Endothelial cell of umbilical vein (primary cell): Measurements from ENCODE around the gene DCUN1D2. TPM values are rescaled to one million over a fixed set of nuclear protein-coding genes. Genes with fewer than 3 reads are reported as not detected.

Source experiments
- BruUV-seq: library from RNA; stranded (reverse); fragments of 400-500 nt; replicated peaks from 2 replicates; lab custom pipeline; 2021; lab: Mats Ljungman, UMichigan
- CTCF ChIA-PET: fragments of 300-600, 350-600 bp; sonication (Branson Sonifier 250); formaldehyde crosslinking; loops from one replicate; lab custom pipeline; 2021; ENCODE audit warnings: antibody characterized with exemption, inconsistent platforms; lab: Charles Lee
- POLR2A ChIA-PET: fragments of 300-600, 350-600 bp; sonication (Branson Sonifier 250); formaldehyde crosslinking; loops from one replicate; lab custom pipeline; 2021; ENCODE audit warnings: antibody characterized with exemption, inconsistent platforms; lab: Charles Lee
- DNase-seq: peaks from one replicate; pipeline ENCODE4 v3.0.0-alpha.2; 2011; ENCODE audit warnings: low read depth, low spot score
- FAIRE-seq: peaks from 2 replicates; lab custom pipeline; 2011; peaks lifted over from hg19 to GRCh38; lab: Jason Lieb, UNC
- H2AFZ ChIP-seq: 2 replicates; pipeline ENCODE4 v1.6.0; 2012; ENCODE audit warnings: low read depth, low read length, control low read depth, inconsistent platforms
- H3K27ac ChIP-seq: 2 replicates; pipeline ENCODE4 v1.5.1; 2011; ENCODE audit warnings: low read depth, mild to moderate bottlenecking, control low read depth, low read length, moderate library complexity; ENCODE audit not compliant: insufficient read depth
- H3K27me3 ChIP-seq, 2 experiments: 2 replicates each; pipeline versions ENCODE4 v1.6.0 to v1.6.1; 2011; ENCODE audit warnings: low read length in 2 of 2, mixed read lengths in 1 of 2; ENCODE audit not compliant: control insufficient read depth in 2 of 2, insufficient read depth in 2 of 2
- H3K36me3 ChIP-seq, 2 experiments: 2 replicates in 1 of 2; 3 replicates in 1 of 2; pipeline ENCODE4 v1.5.1; 2011; ENCODE audit warnings: low read length in 2 of 2, mild to moderate bottlenecking in 1 of 2, moderate library complexity in 1 of 2; ENCODE audit not compliant: control insufficient read depth in 2 of 2, insufficient read depth in 2 of 2; ENCODE audit errors: extremely low read depth in 1 of 2
- H3K4me1 ChIP-seq: 3 replicates; pipeline ENCODE4 v1.5.1; 2011; ENCODE audit warnings: mild to moderate bottlenecking, low read length; ENCODE audit not compliant: control insufficient read depth, insufficient read depth; ENCODE audit errors: extremely low read depth
- H3K4me2 ChIP-seq: 2 replicates; pipeline ENCODE4 v1.6.1; 2011; ENCODE audit warnings: low read length, control low read depth, mixed read lengths; ENCODE audit not compliant: insufficient read depth
- H3K4me3 ChIP-seq, 3 experiments: fragments of 200-600 bp in 1 of 3; sonication (generic), shearing (Covaris generic) in 1 of 3; replicated peaks in 1 of 3; 2 replicates each; pipeline ENCODE4 v1.5.1; 2011 to 2016; ENCODE audit warnings: control low read depth in 3 of 3, low read length in 3 of 3, mild to moderate bottlenecking in 2 of 3, inconsistent platforms in 1 of 3, low read depth in 1 of 3, moderate library complexity in 1 of 3; ENCODE audit not compliant: insufficient read depth in 1 of 3
- H3K79me2 ChIP-seq: 2 replicates; pipeline ENCODE4 v1.6.0; 2012; ENCODE audit warnings: low read length, inconsistent platforms; ENCODE audit not compliant: control insufficient read depth, insufficient read depth
- H3K9ac ChIP-seq: replicated peaks from 2 replicates; pipeline ENCODE3; 2011; ENCODE audit warnings: low read length, control low read depth; ENCODE audit not compliant: insufficient read depth; ENCODE audit errors: extremely low read depth
- H3K9me1 ChIP-seq: replicated peaks from 3 replicates; pipeline ENCODE4 v1.6.0; 2011; ENCODE audit warnings: mild to moderate bottlenecking, low read length; ENCODE audit not compliant: control insufficient read depth, insufficient read depth; ENCODE audit errors: extremely low read depth
- H3K9me3 ChIP-seq: replicated peaks from 2 replicates; pipeline ENCODE4 v1.5.1; 2012; ENCODE audit warnings: low read length, inconsistent platforms; ENCODE audit not compliant: control insufficient read depth, insufficient read depth
- H4K20me1 ChIP-seq: replicated peaks from 2 replicates; pipeline ENCODE3; 2011; ENCODE audit warnings: mild to moderate bottlenecking, low read length; ENCODE audit not compliant: control insufficient read depth, insufficient read depth; ENCODE audit errors: extremely low read depth
- CTCF ChIP-seq, 2 donors: IDR thresholded peaks; 1 replicate in 1 of 2; 2 replicates in 1 of 2; pipeline ENCODE4 v1.5.1; 2011; ENCODE audit warnings: low read length in 2 of 2, mild to moderate bottlenecking in 2 of 2, moderate library complexity in 2 of 2, control low read depth in 1 of 2, inconsistent platforms in 1 of 2, low read depth in 1 of 2; ENCODE audit not compliant: insufficient read depth in 1 of 2; ENCODE audit errors: extremely low read depth in 1 of 2
- FOS ChIP-seq: IDR thresholded peaks from 2 replicates; pipeline ENCODE4 v1.6.1; 2011; ENCODE audit warnings: mild to moderate bottlenecking, low read length, moderate library complexity, borderline replicate concordance; ENCODE audit not compliant: insufficient read depth
- JUN ChIP-seq: IDR thresholded peaks from 2 replicates; pipeline ENCODE4 v1.6.1; 2011; ENCODE audit warnings: borderline replicate concordance, low read depth; ENCODE audit not compliant: insufficient read length, insufficient read depth
- MYC ChIP-seq: IDR thresholded peaks from one replicate; pipeline ENCODE4 v1.6.1; 2011; ENCODE audit warnings: mild to moderate bottlenecking, low read depth, low read length
- POLR2A ChIP-seq: IDR thresholded peaks from 2 replicates; pipeline ENCODE4 v1.6.1; 2012; ENCODE audit warnings: low read depth, mild to moderate bottlenecking, control low read depth, low read length
- POLR2AphosphoS5 ChIP-seq: IDR thresholded peaks from 2 replicates; pipeline ENCODE4 v1.6.1; 2012; ENCODE audit warnings: low read depth, mild to moderate bottlenecking, control low read depth, low read length, moderate library complexity; ENCODE audit not compliant: insufficient read depth
- dilution Hi-C: fragments of 300-500 bp; cut with MboI; formaldehyde crosslinking; loops from one replicate; pipeline ENCODE4 v1.15.0; 2019; ENCODE audit warnings: low sequenced_read_pairs; ENCODE audit not compliant: extremely low pct_ligation_motif_present
- intact Hi-C: fragments of 100-400 bp; cut with micrococcal nuclease; formaldehyde crosslinking; loops from one replicate; pipeline ENCODE4 v1.10.0; 2022
- polyA plus RNA-seq, 4 experiments: library from polyadenylated mRNA; depleted of rRNA in 3 of 4; stranded (reverse) in 3 of 4; unstranded in 1 of 4; fragments of >200 nt; gene quantifications; 2 replicates each; pipeline versions ENCODE4 v1.2.1 to v1.2.3, GENCODE V29; 2011 to 2012; ENCODE audit warnings: missing spikeins in 1 of 4
- total RNA-seq: library from RNA; stranded (reverse); gene quantifications from 2 replicates; pipeline ENCODE4 v1.2.3, GENCODE V29; 2021

DCUN1D2 gene
- total and polyA plus RNA-seq, 2 donors (not counting 3 experiments of a cell fraction or from before 2014, with no cell fraction given) = 10.5 to 24.9 TPM

GRCh38 chr13:113465300-113465699 lies 25.2 kb downstream of the DCUN1D2 start:
- ChIA-PET POLR2A (no interaction called here), CTCF (interaction anchor here (0.8 to 1.4 kb wide), 3 partner anchors 17 to 97 kb away, joined by 3 to 4 read pairs (median 4); no protein-coding TSS in a partner anchor)
- dilution Hi-C loops = no loop called here
- peaks cover 5 to 6% of the 10 kb centered on the region in 2 experiments for H3K36me3 ChIP-seq
- FAIRE-seq = no peak
- H3K4me2 ChIP-seq = no peak overlapping the region
- intact Hi-C loops = no loop called here
- H2AFZ ChIP-seq = no peak overlapping the region
- no peaks in the 10 kb centered on the region for H3K79me2 ChIP-seq
- H3K9me3 ChIP-seq = no peaks in the 10 kb centered on the region
- no peaks in the 10 kb centered on the region for H3K9me1 ChIP-seq
- no peaks in the 10 kb centered on the region for H3K4me1 ChIP-seq
- H4K20me1 ChIP-seq = no peaks in the 10 kb centered on the region
- no TSS peak for BruUV-seq
- no peak for DNase-seq
- no peak overlapping the region for H3K9ac ChIP-seq
- H3K27ac ChIP-seq = no peak overlapping the region
- no peak overlapping the region for H3K4me3 ChIP-seq
- no peaks in the 10 kb centered on the region for H3K27me3 ChIP-seq
- no peak for TF ChIP-seq FOS
- no peak for TF ChIP-seq POLR2A
- TF ChIP-seq CTCF (IDR thresholded peaks at IDR 0.05; ENCODE audit: extremely low read depth in 1 of 2, insufficient read depth in 1 of 2, low read depth in 1 of 2, low read length in 2 of 2) = no peak
- TF ChIP-seq JUN = no peak
- TF ChIP-seq MYC = no peak

DNA sequence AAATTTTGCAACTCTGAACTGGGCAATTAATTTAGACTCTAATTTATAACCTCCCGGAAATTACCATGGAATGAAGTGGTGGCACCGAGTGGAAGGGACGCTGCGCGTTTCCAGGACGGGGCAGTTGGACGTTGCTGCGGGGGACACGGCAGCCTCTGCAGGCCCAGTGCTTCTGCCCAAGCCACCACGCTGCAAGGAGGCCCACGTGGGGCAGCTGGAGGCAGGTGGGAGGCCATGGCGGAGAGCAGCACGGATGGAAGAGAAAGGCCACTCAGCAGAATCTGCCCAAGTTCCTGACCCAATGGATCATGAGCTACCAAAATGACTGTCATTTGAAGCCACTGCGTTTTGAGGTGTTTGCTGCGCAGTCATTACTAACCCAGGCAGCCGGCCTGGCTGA lies 26.0 kb downstream of the DCUN1D2 start:
- dilution Hi-C loops = no loop called here
- no peaks in the 10 kb centered on the region for H3K79me2 ChIP-seq
- no peaks in the 10 kb centered on the region for H3K9me3 ChIP-seq
- BruUV-seq = no TSS peak
- TF ChIP-seq POLR2AphosphoS5 = no peak
- POLR2A ChIA-PET = no interaction called here
- no peak overlapping the region for H3K27ac ChIP-seq
- H2AFZ ChIP-seq = no peak overlapping the region
- H3K36me3 ChIP-seq = peaks cover 5 to 13% of the 10 kb centered on the region in 2 experiments
- CTCF ChIA-PET = interaction anchor here (0.6 kb wide), 1 partner anchor 55 kb away, joined by 3 read pairs; no protein-coding TSS in a partner anchor
- no peaks in the 10 kb centered on the region for H3K9me1 ChIP-seq
- H4K20me1 ChIP-seq = no peaks in the 10 kb centered on the region
- intact Hi-C loops = no loop called here
- DNase-seq = no peak
- no peak overlapping the region for H3K4me2 ChIP-seq
- no peaks in the 10 kb centered on the region for H3K4me1 ChIP-seq
- no peak for FAIRE-seq
- no peak overlapping the region for H3K4me3 ChIP-seq
- H3K27me3 ChIP-seq = no peaks in the 10 kb centered on the region
- H3K9ac ChIP-seq = no peak overlapping the region
